Mesodermal cell (in vitro differentiated cells): ENCODE measurements around the gene MORC4.
A peak's percentile ranks its signal among the peaks of the same experiment; 100 is the strongest.

ENCODE experiments used
- H3K27ac ChIP-seq: 2 replicates; pipeline ENCODE4 v1.7.0; 2013; ENCODE audit warnings: mild to moderate bottlenecking, low read depth, low read length, moderate library complexity; ENCODE audit not compliant: severe bottlenecking
- H3K36me3 ChIP-seq: 2 replicates; pipeline ENCODE4 v1.7.1; 2013; ENCODE audit warnings: mild to moderate bottlenecking, low read length, moderate library complexity; ENCODE audit not compliant: control insufficient read depth, insufficient read depth
- H3K4me1 ChIP-seq: one replicate; pipeline ENCODE4 v1.7.1; 2013; ENCODE audit warnings: mild to moderate bottlenecking, low read length; ENCODE audit not compliant: insufficient read depth, control insufficient read depth, poor library complexity, severe bottlenecking
- H3K4me3 ChIP-seq: 2 replicates; pipeline ENCODE4 v1.7.0; 2013; ENCODE audit warnings: low read length, control low read depth, mild to moderate bottlenecking; ENCODE audit not compliant: insufficient read depth, poor library complexity, severe bottlenecking; ENCODE audit errors: extremely low read depth
- H3K9me3 ChIP-seq: 2 replicates; pipeline ENCODE4 v1.7.1; 2013; ENCODE audit warnings: mild to moderate bottlenecking, low read length, moderate library complexity; ENCODE audit not compliant: control insufficient read depth
- WGBS, 2 experiments: methylation state at CpG; one replicate each; pipeline ENCODE4 v1.1.5; 2013; ENCODE audit warnings: missing lambda C conversion rate in 2 of 2; ENCODE audit not compliant: insufficient coverage in 2 of 2; 5-methylcytosine and 5-hydroxymethylcytosine counted together

Gene MORC4

GRCh38 chrX:106935175-106935574 lies 64.8 kb downstream of the MORC4 start:
- Histone ChIP-seq H3K27ac (no peak overlapping the region), H3K4me1 (peaks cover 21% of the 10 kb centered on the region), H3K36me3 (peaks cover 23% of the 10 kb centered on the region), H3K9me3 (no peaks in the 10 kb centered on the region), H3K4me3 (no peak overlapping the region)
- 83 to 94% methylated on average over 2 of the region's 4 CpGs for WGBS, 2 experiments

- Histone ChIP-seq H3K27ac (peak overlapping the region; percentile 92), H3K4me1 (peaks cover 21% of the 10 kb centered on the region), H3K9me3 (no peaks in the 10 kb centered on the region), H3K4me3 (no peak overlapping the region), H3K36me3 (peaks cover 14% of the 10 kb centered on the region)
- no CpG with 5 or more reads among the region's 3 CpGs for WGBS, 2 experiments
Observed at GRCh38 chrX:106933538-106933961, 66.5 kb downstream of the MORC4 start.

GRCh38 chrX:106932960-106933537 lies 67.0 kb downstream of the MORC4 start:
- 85 to 100% methylated on average over 1 to 4 of the region's 6 CpGs for WGBS, 2 experiments
- H3K36me3 ChIP-seq, result peaks cover 9% of the 10 kb centered on the region
- H3K27ac ChIP-seq, result peak overlapping the region; percentile 92
- H3K4me1 ChIP-seq, result peaks cover 21% of the 10 kb centered on the region
- H3K9me3 ChIP-seq, result no peaks in the 10 kb centered on the region
- H3K4me3 ChIP-seq, result no peak overlapping the region

- H3K27ac ChIP-seq, result peak overlapping the region; percentile 92
- no peak overlapping the region for H3K4me3 ChIP-seq
- H3K4me1 ChIP-seq, result peaks cover 21% of the 10 kb centered on the region
- no peaks in the 10 kb centered on the region for H3K9me3 ChIP-seq
- WGBS, 2 experiments, result 100% methylated on average over 1 of the region's 4 CpGs; no CpG with 5 or more reads in 1 of the 2 experiments
- peaks cover 9% of the 10 kb centered on the region for H3K36me3 ChIP-seq
Observed at GRCh38 chrX:106932492-106932923, 67.5 kb downstream of the MORC4 start.

GRCh38 chrX:106931831-106932491 lies 68.1 kb downstream of the MORC4 start:
- no peaks in the 10 kb centered on the region for H3K9me3 ChIP-seq
- peak overlapping the region; percentile 92 for H3K27ac ChIP-seq
- WGBS, 2 experiments, result 83% methylated on average over 1 of the region's 3 CpGs; no CpG with 5 or more reads in 1 of the 2 experiments
- H3K4me1 ChIP-seq, result peaks cover 25% of the 10 kb centered on the region
- peaks cover 9% of the 10 kb centered on the region for H3K36me3 ChIP-seq
- H3K4me3 ChIP-seq, result no peak overlapping the region

- 100% methylated on average over 2 of the region's 4 CpGs; no CpG with 5 or more reads in 1 of the 2 experiments for WGBS, 2 experiments
- no peaks in the 10 kb centered on the region for H3K36me3 ChIP-seq
- no peak overlapping the region for H3K27ac ChIP-seq
- H3K4me3 ChIP-seq, result no peak overlapping the region
- H3K4me1 ChIP-seq, result peaks cover 22% of the 10 kb centered on the region
- no peaks in the 10 kb centered on the region for H3K9me3 ChIP-seq
Observed at GRCh38 chrX:106928227-106928626, 71.8 kb downstream of the MORC4 start.

- H3K9me3 ChIP-seq, result no peaks in the 10 kb centered on the region
- WGBS, 2 experiments, result 88 to 97% methylated on average over 2 to 4 of the region's 5 CpGs
- no peak overlapping the region for H3K4me3 ChIP-seq
- peaks cover 16% of the 10 kb centered on the region for H3K4me1 ChIP-seq
- no peaks in the 10 kb centered on the region for H3K36me3 ChIP-seq
- H3K27ac ChIP-seq, result no peak overlapping the region
Observed at GRCh38 chrX:106927700-106928099, 72.3 kb downstream of the MORC4 start.

GRCh38 chrX:106927023-106927422 lies 73.0 kb downstream of the MORC4 start:
- H3K9me3 ChIP-seq, result no peaks in the 10 kb centered on the region
- H3K27ac ChIP-seq, result no peak overlapping the region
- no peak overlapping the region for H3K4me3 ChIP-seq
- peaks cover 10% of the 10 kb centered on the region for H3K4me1 ChIP-seq
- whole genome bisulfite sequencing, 2 experiments, result 80 to 92% methylated on average over 1 to 2 of the region's 3 CpGs
- H3K36me3 ChIP-seq, result no peaks in the 10 kb centered on the region

- H3K4me1 ChIP-seq, result peaks cover 4% of the 10 kb centered on the region
- H3K4me3 ChIP-seq, result no peak overlapping the region
- no peaks in the 10 kb centered on the region for H3K36me3 ChIP-seq
- 88% methylated on average over 1 of the region's 2 CpGs; no CpG with 5 or more reads in 1 of the 2 experiments for WGBS, 2 experiments
- no peak overlapping the region for H3K27ac ChIP-seq
- H3K9me3 ChIP-seq, result no peaks in the 10 kb centered on the region
Observed at GRCh38 chrX:106921637-106922036, 78.4 kb downstream of the MORC4 start.

GRCh38 chrX:106919932-106920452 lies 80.0 kb downstream of the MORC4 start, which contains the start of gene CLDN2:
TSS of gene CLDN2 (plus strand) at chrX:106920402. CDS start at chrX:106928229, 7,827 bp downstream.
- 0% methylated on average over 2 of the region's 2 CpGs; no CpG with 5 or more reads in 1 of the 2 experiments for WGBS, 2 experiments
- Histone ChIP-seq H3K27ac (peak within 1 kb of the TSS; percentile 23), H3K4me3 (no peak within 1 kb of the TSS)

More at GRCh38 chrX:106919932-106920452, 80.0 kb downstream of the MORC4 start, which contains the start of gene CLDN2:
- no peaks in the 10 kb centered on the region for H3K9me3 ChIP-seq
- no peaks in the 10 kb centered on the region for H3K36me3 ChIP-seq
- peaks cover 4% of the 10 kb centered on the region for H3K4me1 ChIP-seq
